Epithelial cell of proximal tubule (primary cell): ENCODE results near the gene EFHD2. TPM values are rescaled to one million over a fixed set of nuclear protein-coding genes. Genes with fewer than 3 reads are reported as not detected.

Source experiments
- DNase-seq: peaks from one replicate; pipeline ENCODE4 v3.0.0-alpha.2; 2011; ENCODE audit warnings: low read depth
- H3K4me3 ChIP-seq: 2 replicates; pipeline ENCODE4 v1.5.1; 2011; ENCODE audit warnings: low read depth, mild to moderate bottlenecking, low read length
- total RNA-seq: library from RNA; depleted of rRNA; stranded (reverse); fragments of >200 nt; gene quantifications from 2 replicates; pipeline ENCODE4 v1.2.3, GENCODE V29; 2015
- TF ChIP-seq, protein P1 (sequence below): conservative IDR thresholded peaks from 2 replicates; pipeline ENCODE4 v1.5.1; 2012; ENCODE audit warnings: low read depth, mild to moderate bottlenecking, low read length

EFHD2 gene
- total RNA-seq, 1 donor from 2014 or later, result 122 TPM

DNA sequence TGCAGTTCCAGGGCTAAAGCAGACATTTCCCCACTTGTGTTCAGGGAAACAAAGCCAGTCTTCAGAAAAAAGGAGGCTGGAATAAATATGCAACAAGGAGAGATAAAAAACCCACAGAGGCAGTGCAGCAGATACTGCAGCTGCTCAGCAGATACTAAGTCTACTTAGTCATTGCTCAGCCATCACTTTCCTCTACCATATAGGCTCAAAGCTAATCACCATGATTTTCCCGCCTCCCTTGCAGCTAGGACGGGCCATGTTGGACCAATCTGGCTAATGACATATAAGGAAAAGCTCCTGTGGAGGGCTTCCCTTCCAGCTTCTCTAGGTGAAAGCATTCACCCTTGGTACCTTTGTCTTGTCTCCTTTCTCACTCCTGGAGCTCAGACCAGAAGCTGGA lies 10.0 kb upstream of the EFHD2 start:
- TF ChIP-seq, protein P1, sequence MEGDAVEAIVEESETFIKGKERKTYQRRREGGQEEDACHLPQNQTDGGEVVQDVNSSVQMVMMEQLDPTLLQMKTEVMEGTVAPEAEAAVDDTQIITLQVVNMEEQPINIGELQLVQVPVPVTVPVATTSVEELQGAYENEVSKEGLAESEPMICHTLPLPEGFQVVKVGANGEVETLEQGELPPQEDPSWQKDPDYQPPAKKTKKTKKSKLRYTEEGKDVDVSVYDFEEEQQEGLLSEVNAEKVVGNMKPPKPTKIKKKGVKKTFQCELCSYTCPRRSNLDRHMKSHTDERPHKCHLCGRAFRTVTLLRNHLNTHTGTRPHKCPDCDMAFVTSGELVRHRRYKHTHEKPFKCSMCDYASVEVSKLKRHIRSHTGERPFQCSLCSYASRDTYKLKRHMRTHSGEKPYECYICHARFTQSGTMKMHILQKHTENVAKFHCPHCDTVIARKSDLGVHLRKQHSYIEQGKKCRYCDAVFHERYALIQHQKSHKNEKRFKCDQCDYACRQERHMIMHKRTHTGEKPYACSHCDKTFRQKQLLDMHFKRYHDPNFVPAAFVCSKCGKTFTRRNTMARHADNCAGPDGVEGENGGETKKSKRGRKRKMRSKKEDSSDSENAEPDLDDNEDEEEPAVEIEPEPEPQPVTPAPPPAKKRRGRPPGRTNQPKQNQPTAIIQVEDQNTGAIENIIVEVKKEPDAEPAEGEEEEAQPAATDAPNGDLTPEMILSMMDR, result no peak
- no peak for DNase-seq
- no peak overlapping the region for H3K4me3 ChIP-seq

DNA sequence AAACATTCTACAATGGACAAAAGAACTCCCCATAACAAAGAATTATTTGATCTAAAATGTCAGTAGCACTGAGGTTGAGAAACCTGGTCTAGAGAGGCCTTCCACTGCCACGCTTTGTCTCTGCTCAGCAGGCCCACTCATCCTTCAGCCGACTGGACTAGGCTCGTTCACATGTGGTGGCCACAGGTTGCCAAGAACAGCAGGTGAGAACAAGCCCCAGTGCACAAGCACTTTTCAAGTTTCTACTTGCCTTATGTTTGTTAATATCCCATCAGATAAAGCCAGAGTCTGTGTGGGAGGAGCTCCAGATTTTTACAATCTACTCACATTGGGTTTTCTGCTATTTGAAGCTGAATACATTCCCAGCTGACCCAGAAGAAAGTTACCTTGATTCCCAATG lies 9.1 kb upstream of the EFHD2 start:
- TF ChIP-seq, protein P1, result no peak
- H3K4me3 ChIP-seq, result no peak overlapping the region
- DNase-seq, result no peak

DNA sequence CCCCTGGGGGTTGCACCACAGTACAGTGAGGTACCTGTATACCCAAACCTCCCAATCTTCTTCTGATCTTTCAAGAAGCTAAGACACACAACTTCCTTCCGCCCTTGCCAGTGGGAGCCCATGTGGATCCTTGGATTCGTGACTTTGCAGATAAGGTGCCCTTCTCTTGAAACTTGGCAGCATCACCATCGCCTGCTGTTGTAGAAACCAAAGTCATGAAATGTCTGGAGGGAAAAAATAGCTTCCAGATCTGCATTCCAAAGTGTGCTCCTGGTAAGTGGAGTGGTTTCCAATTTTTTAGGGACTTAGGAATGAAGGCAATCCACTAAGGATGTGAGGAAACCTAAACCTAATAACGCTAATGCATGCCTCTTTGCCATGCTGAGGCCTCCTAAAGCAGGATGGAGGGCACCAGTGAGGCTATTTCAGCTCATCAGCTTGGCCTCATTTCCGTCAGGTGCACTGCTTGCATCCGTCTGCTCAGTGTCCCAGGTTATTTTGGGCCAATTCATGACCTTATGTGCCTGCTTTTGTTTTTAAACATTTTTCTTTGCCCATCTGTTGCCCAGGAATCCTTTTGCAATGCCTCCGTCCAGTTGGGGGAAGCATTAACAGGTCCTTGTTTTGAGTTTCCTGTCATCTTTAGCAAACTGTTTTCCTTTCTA lies 8.2 kb upstream of the EFHD2 start:
- no peak overlapping the region for H3K4me3 ChIP-seq
- no peak for DNase-seq
- TF ChIP-seq, protein P1, result no peak

DNA sequence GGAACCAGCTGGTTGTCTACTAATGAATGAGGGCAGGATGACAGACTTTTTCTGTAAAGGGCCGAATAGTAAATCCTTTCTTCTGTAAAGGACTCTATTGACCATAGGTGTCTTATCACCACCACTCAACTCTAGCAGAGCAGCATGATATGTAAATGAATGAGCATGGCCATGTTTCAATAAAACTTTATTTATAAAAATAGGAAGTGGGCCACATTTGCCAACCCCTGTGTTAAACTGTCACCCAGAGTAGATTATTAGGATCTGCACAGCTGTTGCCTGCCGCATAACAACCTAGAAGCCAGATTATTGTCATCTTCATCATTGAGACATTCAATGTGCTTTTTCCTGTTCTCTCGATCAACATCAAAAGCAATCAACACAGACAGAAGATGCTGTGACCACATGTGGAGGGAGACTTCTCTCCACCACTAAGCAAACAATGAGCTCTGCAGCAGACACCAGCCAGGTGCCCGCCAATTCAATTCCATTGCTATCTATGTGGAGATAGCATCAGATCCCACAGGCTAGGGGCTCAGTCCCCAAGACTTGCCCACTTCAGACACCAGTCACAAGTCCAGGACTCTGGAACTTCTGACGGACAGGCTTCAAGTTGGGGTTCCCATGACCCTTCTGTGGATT lies 6.8 kb upstream of the EFHD2 start:
- TF ChIP-seq, protein P1, result no peak
- H3K4me3 ChIP-seq, result no peak overlapping the region
- DNase-seq, result no peak

DNA sequence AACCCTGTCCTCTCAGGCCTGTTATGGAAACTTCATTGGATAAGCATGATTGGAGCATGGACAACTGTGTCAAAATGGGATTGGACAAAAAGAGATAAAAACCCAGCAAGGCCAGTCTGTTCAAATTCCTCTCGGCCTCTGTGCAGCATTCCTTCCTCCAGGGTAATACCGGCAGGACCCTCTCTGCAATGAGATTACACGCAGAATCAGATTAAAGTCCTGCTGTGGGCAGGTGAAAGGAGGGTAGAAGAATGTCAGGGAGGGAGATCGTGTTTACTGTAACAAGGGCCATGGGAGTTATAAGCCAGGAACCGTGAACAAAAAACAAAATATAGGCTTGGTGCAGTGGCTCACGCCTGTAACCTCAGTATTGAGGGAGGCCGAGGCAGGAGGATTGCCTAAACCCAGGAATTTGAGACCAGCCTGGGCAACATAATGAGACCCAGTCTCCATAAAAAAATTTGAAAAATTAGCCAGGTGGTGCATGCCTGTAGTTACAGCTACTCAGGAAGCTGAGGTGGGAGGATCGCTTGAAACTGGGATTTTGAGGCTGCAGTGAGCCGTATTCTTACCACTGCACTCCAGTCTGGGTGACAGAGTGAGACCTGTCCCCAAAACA lies 5.6 kb upstream of the EFHD2 start:
- H3K4me3 ChIP-seq, result no peak overlapping the region
- no peak for DNase-seq
- TF ChIP-seq, protein P1, result no peak

DNA sequence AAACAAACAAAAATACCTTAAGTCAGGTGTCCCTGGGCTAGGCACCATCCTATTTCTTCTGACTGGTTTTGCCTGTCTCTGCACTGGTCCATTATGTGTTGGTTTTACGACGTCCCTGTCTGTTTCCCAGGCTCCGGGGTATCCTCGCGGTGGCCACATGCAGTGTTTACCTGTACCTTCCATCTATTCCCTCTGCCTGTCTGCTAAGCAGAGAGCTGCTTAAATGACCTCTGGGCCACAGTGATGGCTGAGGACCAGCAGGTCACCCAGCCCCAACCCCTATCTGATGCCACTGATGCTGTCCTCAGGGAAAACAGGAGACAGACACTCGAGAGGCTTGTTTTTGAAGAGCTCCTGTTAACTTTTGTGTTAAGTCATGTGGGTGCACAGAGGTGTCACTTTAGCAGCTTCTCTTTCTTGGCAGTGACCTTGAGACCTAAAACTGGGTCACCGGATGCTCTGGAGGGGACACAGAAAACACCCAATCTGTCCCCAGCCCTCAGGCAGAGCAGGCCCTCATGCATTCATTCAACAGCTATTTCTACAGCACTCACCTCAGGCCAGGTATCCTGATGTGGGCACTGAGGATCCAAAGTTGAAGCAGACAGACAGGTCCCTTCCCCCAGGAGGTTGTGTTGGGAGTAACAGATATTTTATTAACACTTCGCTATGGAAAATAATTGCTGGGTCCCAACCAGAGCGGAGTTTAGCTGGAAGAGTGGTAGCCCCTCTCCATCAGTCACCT lies 4.4 kb upstream of the EFHD2 start:
- no peak for DNase-seq
- no peak overlapping the region for H3K4me3 ChIP-seq
- TF ChIP-seq, protein P1, result no peak
